Keratinocyte (primary cell): ENCODE data around the gene NUP210L. TPM values are rescaled to one million over a fixed set of nuclear protein-coding genes. Genes with fewer than 3 reads are reported as not detected.

Experiments
- DNase-seq: peaks from one replicate; pipeline ENCODE4 v3.0.0-alpha.2; 2011; ENCODE audit warnings: low read depth, missing footprints, low spot score
- FAIRE-seq: peaks from 2 replicates; lab custom pipeline; 2011; peaks lifted over from hg19 to GRCh38; lab: Jason Lieb, UNC
- H2AFZ ChIP-seq: 2 replicates; pipeline ENCODE4 v1.6.0; 2012; ENCODE audit warnings: low read length, control low read depth, inconsistent platforms; ENCODE audit not compliant: control insufficient read depth
- H3K27ac ChIP-seq: 2 replicates; pipeline ENCODE4 v1.5.1; 2011; ENCODE audit warnings: low read length; ENCODE audit not compliant: control insufficient read depth, insufficient read depth
- H3K27me3 ChIP-seq: 3 replicates; pipeline ENCODE4 v1.6.0; 2011; ENCODE audit warnings: low read length; ENCODE audit not compliant: control insufficient read depth, insufficient read depth; ENCODE audit errors: extremely low read depth
- H3K36me3 ChIP-seq, 2 experiments: 2 replicates in 1 of 2; 3 replicates in 1 of 2; pipeline ENCODE4 v1.5.1; 2011; ENCODE audit warnings: low read length in 2 of 2, mild to moderate bottlenecking in 1 of 2; ENCODE audit not compliant: control insufficient read depth in 2 of 2, insufficient read depth in 2 of 2; ENCODE audit errors: extremely low read depth in 1 of 2
- H3K4me1 ChIP-seq: 3 replicates; pipeline ENCODE4 v1.5.1; 2011; ENCODE audit warnings: low read length; ENCODE audit not compliant: control insufficient read depth, insufficient read depth; ENCODE audit errors: extremely low read depth
- H3K4me2 ChIP-seq: 3 replicates; pipeline ENCODE4 v1.6.0; 2011; ENCODE audit warnings: low read depth, low read length; ENCODE audit not compliant: control insufficient read depth, insufficient read depth; ENCODE audit errors: extremely low read depth
- H3K4me3 ChIP-seq, 3 experiments: fragments of 200-600 bp in 1 of 3; sonication (generic) in 1 of 3; 2 replicates in 2 of 3; 3 replicates in 1 of 3; pipeline ENCODE4 v1.5.1; 2011 to 2016; ENCODE audit warnings: low read length in 3 of 3, mild to moderate bottlenecking in 3 of 3, control low read depth in 2 of 3, inconsistent platforms in 1 of 3, low read depth in 1 of 3, mixed read lengths in 1 of 3, mixed run types in 1 of 3, moderate library complexity in 1 of 3; ENCODE audit not compliant: control insufficient read depth in 2 of 3, insufficient read depth in 2 of 3; ENCODE audit errors: extremely low read depth in 1 of 3
- H3K79me2 ChIP-seq: 2 replicates; pipeline ENCODE4 v1.6.0; 2012; ENCODE audit warnings: low read length; ENCODE audit not compliant: control insufficient read depth, insufficient read depth
- H3K9ac ChIP-seq: 3 replicates; pipeline ENCODE4 v1.6.0; 2011; ENCODE audit warnings: low read length; ENCODE audit not compliant: control insufficient read depth, insufficient read depth; ENCODE audit errors: extremely low read depth
- H3K9me1 ChIP-seq: 3 replicates; pipeline ENCODE4 v1.6.0; 2011; ENCODE audit warnings: low read length; ENCODE audit not compliant: control insufficient read depth, insufficient read depth; ENCODE audit errors: extremely low read depth
- H3K9me3 ChIP-seq: 2 replicates; pipeline ENCODE4 v1.5.1; 2012; ENCODE audit warnings: low read depth, low read length; ENCODE audit not compliant: control insufficient read depth
- H4K20me1 ChIP-seq: 3 replicates; pipeline ENCODE4 v1.6.0; 2011; ENCODE audit warnings: low read length; ENCODE audit not compliant: control insufficient read depth, insufficient read depth; ENCODE audit errors: extremely low read depth
- EZH2 ChIP-seq: IDR thresholded peaks from one replicate; pipeline ENCODE4 v1.6.1; 2012; ENCODE audit warnings: inconsistent platforms, mild to moderate bottlenecking, low read length, moderate library complexity
- dilution Hi-C: fragments of 300-500 bp; cut with MboI; formaldehyde crosslinking; loops from one replicate; pipeline ENCODE4 v1.7.0; 2020; ENCODE audit warnings: low sequenced_read_pairs; ENCODE audit not compliant: extremely low pct_ligation_motif_present
- polyA plus RNA-seq, 5 experiments: library from polyadenylated mRNA; depleted of rRNA in 3 of 5; stranded (reverse) in 3 of 5; stranded (forward) in 1 of 5; unstranded in 1 of 5; fragments of >200 nt; gene quantifications; 1 replicate in 1 of 5; 2 replicates in 3 of 5; 3 replicates in 1 of 5; pipeline versions ENCODE4 v1.2.1 to v1.2.3, GENCODE V29; 2011 to 2012; ENCODE audit warnings: missing spikeins in 2 of 5, low read depth in 1 of 5, low replicate concordance in 1 of 5
- TF ChIP-seq, protein P1 (sequence below), 3 experiments: IDR thresholded peaks in 1 of 3; conservative IDR thresholded peaks in 1 of 3; optimal IDR thresholded peaks in 1 of 3; 2 replicates in 2 of 3; 3 replicates in 1 of 3; pipeline versions ENCODE3 to v1.5.1; 2011; ENCODE audit warnings: low read length in 3 of 3, mild to moderate bottlenecking in 3 of 3, moderate library complexity in 2 of 3, control low read depth in 1 of 3, inconsistent platforms in 1 of 3; ENCODE audit not compliant: insufficient read depth in 2 of 3; ENCODE audit errors: extremely low read depth in 1 of 3

NUP210L gene
- polyA plus RNA-seq, 1 donor (not counting 4 experiments of a cell fraction or from before 2014, with no cell fraction given) = 0.01 TPM

DNA sequence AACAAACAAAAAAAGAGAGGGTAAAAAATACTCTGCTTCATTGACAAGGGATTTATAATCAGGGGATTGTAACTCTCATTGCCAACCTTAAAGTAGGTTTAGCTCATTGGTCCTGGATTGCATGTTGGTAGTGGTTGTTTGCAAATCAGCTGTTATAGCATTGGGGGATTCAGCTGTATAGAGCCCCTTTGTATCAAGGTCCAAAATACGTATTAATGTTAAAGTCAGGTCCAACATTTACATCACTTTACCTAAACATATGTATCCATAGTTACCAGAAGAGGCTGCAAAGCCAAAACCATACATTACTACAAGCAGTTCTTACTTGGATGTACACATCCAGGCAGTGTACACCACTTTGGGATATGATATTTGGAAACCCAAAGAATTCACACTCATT is 134.9 kb downstream of the NUP210L start:
- Histone ChIP-seq H3K9me1 (no peaks in the 10 kb centered on the region), H3K4me3 (no peak overlapping the region), H3K9me3 (no peaks in the 10 kb centered on the region), H3K9ac (no peak overlapping the region), H4K20me1 (no peaks in the 10 kb centered on the region), H3K27ac (no peak overlapping the region), H3K79me2 (no peaks in the 10 kb centered on the region), H3K36me3 (no peaks in the 10 kb centered on the region), H3K4me1 (no peaks in the 10 kb centered on the region), H3K4me2 (no peak overlapping the region), H3K27me3 (no peaks in the 10 kb centered on the region), H2AFZ (no peak overlapping the region)
- TF ChIP-seq EZH2 = no peak
- TF ChIP-seq, protein P1, sequence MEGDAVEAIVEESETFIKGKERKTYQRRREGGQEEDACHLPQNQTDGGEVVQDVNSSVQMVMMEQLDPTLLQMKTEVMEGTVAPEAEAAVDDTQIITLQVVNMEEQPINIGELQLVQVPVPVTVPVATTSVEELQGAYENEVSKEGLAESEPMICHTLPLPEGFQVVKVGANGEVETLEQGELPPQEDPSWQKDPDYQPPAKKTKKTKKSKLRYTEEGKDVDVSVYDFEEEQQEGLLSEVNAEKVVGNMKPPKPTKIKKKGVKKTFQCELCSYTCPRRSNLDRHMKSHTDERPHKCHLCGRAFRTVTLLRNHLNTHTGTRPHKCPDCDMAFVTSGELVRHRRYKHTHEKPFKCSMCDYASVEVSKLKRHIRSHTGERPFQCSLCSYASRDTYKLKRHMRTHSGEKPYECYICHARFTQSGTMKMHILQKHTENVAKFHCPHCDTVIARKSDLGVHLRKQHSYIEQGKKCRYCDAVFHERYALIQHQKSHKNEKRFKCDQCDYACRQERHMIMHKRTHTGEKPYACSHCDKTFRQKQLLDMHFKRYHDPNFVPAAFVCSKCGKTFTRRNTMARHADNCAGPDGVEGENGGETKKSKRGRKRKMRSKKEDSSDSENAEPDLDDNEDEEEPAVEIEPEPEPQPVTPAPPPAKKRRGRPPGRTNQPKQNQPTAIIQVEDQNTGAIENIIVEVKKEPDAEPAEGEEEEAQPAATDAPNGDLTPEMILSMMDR (optimal IDR thresholded peaks at IDR 0.05 in 1 of 3, IDR thresholded peaks at IDR 0.05 in 1 of 3, conservative IDR thresholded peaks at IDR 0.05 in 1 of 3; ENCODE audit: extremely low read depth in 1 of 3, insufficient read depth in 2 of 3, low read length in 3 of 3) = no peak
- dilution Hi-C loops = no loop called here
- DNase-seq (no peak), FAIRE-seq (no peak)

DNA sequence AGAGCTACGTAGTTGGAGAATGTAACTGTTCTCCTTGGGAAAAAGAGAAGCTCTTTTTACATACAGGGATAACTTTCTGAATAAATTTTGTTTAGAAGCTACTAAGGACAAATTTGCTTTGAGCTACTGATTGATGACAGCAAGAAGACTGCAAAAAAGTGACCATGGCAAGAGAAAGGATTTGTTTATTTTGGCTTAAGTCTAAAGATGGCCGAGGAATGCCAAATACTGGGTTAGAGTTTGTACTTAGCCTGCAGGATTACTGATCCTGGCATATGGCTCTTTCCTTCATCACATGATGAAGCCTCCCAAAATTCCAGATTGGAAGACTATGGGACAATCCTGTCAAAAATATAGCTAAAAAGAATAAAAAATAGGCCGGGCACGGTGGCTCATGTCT is 135.6 kb downstream of the NUP210L start:
- Histone ChIP-seq H2AFZ (no peak overlapping the region), H3K9me3 (no peaks in the 10 kb centered on the region), H3K4me1 (no peaks in the 10 kb centered on the region), H3K79me2 (no peaks in the 10 kb centered on the region), H3K36me3 (no peaks in the 10 kb centered on the region), H3K4me3 (no peak overlapping the region), H3K4me2 (no peak overlapping the region), H3K9ac (no peak overlapping the region), H3K9me1 (no peaks in the 10 kb centered on the region), H3K27ac (no peak overlapping the region), H3K27me3 (no peaks in the 10 kb centered on the region), H4K20me1 (no peaks in the 10 kb centered on the region)
- TF ChIP-seq EZH2 = no peak
- TF ChIP-seq, protein P1 (optimal IDR thresholded peaks at IDR 0.05 in 1 of 3, IDR thresholded peaks at IDR 0.05 in 1 of 3, conservative IDR thresholded peaks at IDR 0.05 in 1 of 3; ENCODE audit: extremely low read depth in 1 of 3, insufficient read depth in 2 of 3, low read length in 3 of 3) = no peak
- no peak for DNase-seq
- no peak for FAIRE-seq
- dilution Hi-C loops = no loop called here
